SK-N-SH (cell line): ENCODE measurements around the gene RPS8. TPM values are rescaled to one million over a fixed set of nuclear protein-coding genes. Genes with fewer than 3 reads are reported as not detected.
"Not testable (repeated sequence)": the region's sequence is repeated elsewhere in the genome, so short reads cannot be mapped to it uniquely, and the experiment has no call there.

Source experiments
- CTCF ChIA-PET: fragments of 300-600, 350-600 bp; formaldehyde crosslinking; extraction: SDS; loops from one replicate; lab custom pipeline; 2021; lab: Yijun Ruan, JAX
- POLR2A ChIA-PET: fragments of 350-600 bp; sonication (Branson Sonifier 250); formaldehyde crosslinking; extraction: SDS; loops from one replicate; lab custom pipeline; 2020; ENCODE audit warnings: antibody characterized with exemption, inconsistent platforms; lab: Yijun Ruan, JAX
- DNase-seq: peaks from one replicate; pipeline ENCODE4 v3.0.0; 2012
- H2AFZ ChIP-seq: fragments of 200-600 bp; sonication (generic); 2 replicates; pipeline ENCODE4 v1.8.1; 2016; ENCODE audit warnings: antibody characterized with exemption, mild to moderate bottlenecking, low read depth
- H3F3A ChIP-seq: fragments of 200-600 bp; sonication (generic); replicated peaks from 2 replicates; pipeline ENCODE3; 2016; ENCODE audit warnings: antibody characterized with exemption, mild to moderate bottlenecking; ENCODE audit not compliant: insufficient read depth
- H3K27ac ChIP-seq, 2 experiments: fragments of 200-500 bp in 1 of 2; fragments of 200-600 bp in 1 of 2; sonication (Bioruptor generic) in 1 of 2; sonication (generic), shearing (Covaris generic) in 1 of 2; 2 replicates each; pipeline versions ENCODE4 v1.5.1 to v1.6.1; 2014 to 2016; ENCODE audit warnings: low read depth in 2 of 2, inconsistent platforms in 1 of 2, low read length in 1 of 2, mild to moderate bottlenecking in 1 of 2, mixed read lengths in 1 of 2
- H3K27me3 ChIP-seq: fragments of 200-600 bp; sonication (generic), shearing (Covaris generic); 2 replicates; pipeline ENCODE4 v1.6.1; 2016; ENCODE audit warnings: mixed run types; ENCODE audit not compliant: insufficient read depth
- H3K36me3 ChIP-seq, 2 experiments: fragments of 200-500 bp in 1 of 2; fragments of 200-600 bp in 1 of 2; sonication (Bioruptor generic) in 1 of 2; sonication (generic) in 1 of 2; replicated peaks in 1 of 2; 2 replicates each; pipeline versions ENCODE3 to v1.5.1; 2014 to 2016; ENCODE audit warnings: low read length in 1 of 2, mild to moderate bottlenecking in 1 of 2; ENCODE audit not compliant: insufficient read depth in 2 of 2, control insufficient read depth in 1 of 2
- H3K4me1 ChIP-seq, 2 experiments: fragments of 200-500 bp in 1 of 2; fragments of 200-600 bp in 1 of 2; sonication (Bioruptor generic) in 1 of 2; sonication (generic), shearing (Covaris generic) in 1 of 2; 2 replicates each; pipeline versions ENCODE4 v1.5.1 to v1.6.1; 2014 to 2016; ENCODE audit warnings: low read depth in 1 of 2, low read length in 1 of 2, mixed run types in 1 of 2; ENCODE audit not compliant: insufficient read depth in 2 of 2, control insufficient read depth in 1 of 2
- H3K4me2 ChIP-seq: fragments of 200-600 bp; sonication (generic), shearing (Covaris generic); 2 replicates; pipeline ENCODE4 v1.6.1; 2017; ENCODE audit warnings: mixed run types
- H3K4me3 ChIP-seq, 2 experiments: fragments of 200-500 bp in 1 of 2; fragments of 200-600 bp in 1 of 2; sonication (Bioruptor generic) in 1 of 2; sonication (generic), shearing (Covaris generic) in 1 of 2; 2 replicates each; pipeline versions ENCODE4 v1.5.1 to v1.8.1; 2014 to 2016; ENCODE audit warnings: low read depth in 2 of 2, inconsistent platforms in 1 of 2, low read length in 1 of 2, mild to moderate bottlenecking in 1 of 2, mixed read lengths in 1 of 2, moderate library complexity in 1 of 2
- H3K79me2 ChIP-seq: fragments of 200-600 bp; sonication (generic); 2 replicates; pipeline ENCODE4 v1.8.1; 2017; ENCODE audit warnings: mild to moderate bottlenecking; ENCODE audit not compliant: insufficient read depth
- H3K9ac ChIP-seq: fragments of 200-600 bp; sonication (generic); 2 replicates; pipeline ENCODE4 v1.6.1; 2017; ENCODE audit warnings: mixed run types
- H3K9me2 ChIP-seq: fragments of 200-600 bp; sonication (generic); 2 replicates; pipeline ENCODE4 v1.6.1; 2017; ENCODE audit warnings: mixed run types
- H3K9me3 ChIP-seq: fragments of 200-600 bp; sonication (generic); 2 replicates; pipeline ENCODE4 v1.6.1; 2017; ENCODE audit warnings: mixed run types, mild to moderate bottlenecking, moderate library complexity
- H4K20me1 ChIP-seq: fragments of 200-600 bp; sonication (generic); 2 replicates; pipeline ENCODE4 v1.6.1; 2017; ENCODE audit warnings: mild to moderate bottlenecking, mixed run types; ENCODE audit not compliant: insufficient read depth
- CHD2 ChIP-seq: fragments of 150-350 bp; IDR thresholded peaks from 2 replicates; pipeline ENCODE4 v1.6.1; 2018; ENCODE audit warnings: low read length; ENCODE audit not compliant: partially characterized antibody
- MEF2A ChIP-seq: IDR thresholded peaks from 2 replicates; pipeline ENCODE4 v1.4.0; 2012; ENCODE audit warnings: low read depth, borderline replicate concordance
- NFIC ChIP-seq: IDR thresholded peaks from 2 replicates; pipeline ENCODE4 v1.4.0; 2012; ENCODE audit warnings: borderline replicate concordance
- RAD21 ChIP-seq: IDR thresholded peaks from 2 replicates; pipeline ENCODE4 v1.6.1; 2012; ENCODE audit warnings: mild to moderate bottlenecking, low read length
- SIN3A ChIP-seq: IDR thresholded peaks from 2 replicates; pipeline ENCODE4 v1.6.1; 2012; ENCODE audit warnings: low read depth, mild to moderate bottlenecking, low read length, moderate library complexity, borderline replicate concordance
- YY1 ChIP-seq: IDR thresholded peaks from 2 replicates; pipeline ENCODE4 v1.4.0; 2012; ENCODE audit warnings: low read depth, mild to moderate bottlenecking
- WGBS: methylation state at CpG from one replicate; pipeline ENCODE4 v1.1.6; 2017; ENCODE audit warnings: low lambda C conversion rate; 5-methylcytosine and 5-hydroxymethylcytosine counted together
- polyA plus RNA-seq, 3 experiments: library from polyadenylated mRNA; depleted of rRNA; stranded (reverse); fragments of >200 nt; gene quantifications; 2 replicates each; pipeline ENCODE4 v1.2.3, GENCODE V29; 2012
- TF ChIP-seq, protein P1 (sequence below): fragments of 200-600 bp; sonication (generic); IDR thresholded peaks from 2 replicates; pipeline ENCODE4 v1.6.1; 2017; ENCODE audit warnings: antibody characterized with exemption, mild to moderate bottlenecking, moderate library complexity
- TF ChIP-seq, protein P2 (sequence below): IDR thresholded peaks from 2 replicates; pipeline ENCODE4 v1.4.0; 2012; ENCODE audit warnings: low read depth, borderline replicate concordance
- TF ChIP-seq, protein P3 (sequence below): IDR thresholded peaks from 2 replicates; pipeline ENCODE4 v1.4.0; 2012; ENCODE audit warnings: low read depth, borderline replicate concordance
- TF ChIP-seq, protein P4 (sequence below): IDR thresholded peaks from 2 replicates; pipeline ENCODE4; 2012

RPS8 gene
- polyA plus RNA-seq, 1 of the 3 experiments (the other 2 are of a cell fraction), result 3,303 TPM

DNA sequence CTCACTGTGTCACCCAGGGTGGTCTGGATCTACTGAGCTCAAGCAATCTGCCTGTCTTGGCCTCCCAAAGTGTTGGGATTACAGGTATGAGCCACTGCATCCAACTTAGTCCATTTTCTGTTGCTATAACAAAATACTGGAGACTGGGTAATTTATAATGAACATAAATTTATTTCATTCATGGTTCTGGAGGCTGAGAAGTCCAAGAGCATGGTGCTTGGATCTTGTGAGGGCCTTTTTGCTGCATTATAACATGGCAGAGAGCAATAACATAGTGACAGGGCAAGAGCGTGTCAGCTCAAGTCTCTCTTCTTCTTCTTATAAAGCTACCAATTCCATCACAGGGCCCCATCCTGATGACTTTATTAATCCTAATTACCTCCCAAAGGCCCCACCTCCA, 39.3 kb upstream of the RPS8 start (continued):
- TF ChIP-seq, protein P1, sequence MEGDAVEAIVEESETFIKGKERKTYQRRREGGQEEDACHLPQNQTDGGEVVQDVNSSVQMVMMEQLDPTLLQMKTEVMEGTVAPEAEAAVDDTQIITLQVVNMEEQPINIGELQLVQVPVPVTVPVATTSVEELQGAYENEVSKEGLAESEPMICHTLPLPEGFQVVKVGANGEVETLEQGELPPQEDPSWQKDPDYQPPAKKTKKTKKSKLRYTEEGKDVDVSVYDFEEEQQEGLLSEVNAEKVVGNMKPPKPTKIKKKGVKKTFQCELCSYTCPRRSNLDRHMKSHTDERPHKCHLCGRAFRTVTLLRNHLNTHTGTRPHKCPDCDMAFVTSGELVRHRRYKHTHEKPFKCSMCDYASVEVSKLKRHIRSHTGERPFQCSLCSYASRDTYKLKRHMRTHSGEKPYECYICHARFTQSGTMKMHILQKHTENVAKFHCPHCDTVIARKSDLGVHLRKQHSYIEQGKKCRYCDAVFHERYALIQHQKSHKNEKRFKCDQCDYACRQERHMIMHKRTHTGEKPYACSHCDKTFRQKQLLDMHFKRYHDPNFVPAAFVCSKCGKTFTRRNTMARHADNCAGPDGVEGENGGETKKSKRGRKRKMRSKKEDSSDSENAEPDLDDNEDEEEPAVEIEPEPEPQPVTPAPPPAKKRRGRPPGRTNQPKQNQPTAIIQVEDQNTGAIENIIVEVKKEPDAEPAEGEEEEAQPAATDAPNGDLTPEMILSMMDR, result no peak

DNA sequence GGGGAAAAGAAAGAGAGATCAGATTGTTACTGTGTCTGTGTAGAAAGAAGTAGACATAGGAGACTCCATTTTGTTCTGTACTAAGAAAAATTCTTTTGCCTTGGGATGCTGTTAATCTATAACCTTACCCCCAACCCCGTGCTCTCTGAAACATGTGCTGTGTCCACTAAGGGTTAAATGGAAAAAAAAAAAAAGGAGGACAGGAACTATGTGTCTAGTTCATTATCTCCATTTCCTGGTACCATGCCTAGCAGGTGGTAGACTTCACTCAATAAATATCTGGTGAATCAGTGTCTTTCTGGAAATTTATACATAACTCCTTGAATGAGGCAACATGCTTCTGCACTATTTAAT, 36.4 kb upstream of the RPS8 start:
- H3K36me3 ChIP-seq, H3K4me1 ChIP-seq, H3F3A ChIP-seq, H4K20me1 ChIP-seq, H3K9me2 ChIP-seq, H3K9me3 ChIP-seq, POLR2A ChIA-PET, DNase-seq, H3K27me3 ChIP-seq: not testable (repeated sequence)
- CTCF ChIA-PET, result interaction anchor here (0.7 to 1.0 kb wide), 2 partner anchors 52 to 64 kb away, joined by 3 read pairs; no protein-coding TSS in a partner anchor
- peaks cover 42% of the 10 kb centered on the region for H3K79me2 ChIP-seq
- peak overlapping the region; percentile 93 for H3K4me2 ChIP-seq
- peak overlapping the region; percentile 76 for H3K9ac ChIP-seq
- peak overlapping the region; percentile 58 to 85 for H3K4me3 ChIP-seq
- H3K27ac ChIP-seq, result peak overlapping the region; percentile 89
- WGBS, result 100% methylated on average over 1 of the region's 1 CpG
- H2AFZ ChIP-seq, result peak overlapping the region; percentile 95

DNA sequence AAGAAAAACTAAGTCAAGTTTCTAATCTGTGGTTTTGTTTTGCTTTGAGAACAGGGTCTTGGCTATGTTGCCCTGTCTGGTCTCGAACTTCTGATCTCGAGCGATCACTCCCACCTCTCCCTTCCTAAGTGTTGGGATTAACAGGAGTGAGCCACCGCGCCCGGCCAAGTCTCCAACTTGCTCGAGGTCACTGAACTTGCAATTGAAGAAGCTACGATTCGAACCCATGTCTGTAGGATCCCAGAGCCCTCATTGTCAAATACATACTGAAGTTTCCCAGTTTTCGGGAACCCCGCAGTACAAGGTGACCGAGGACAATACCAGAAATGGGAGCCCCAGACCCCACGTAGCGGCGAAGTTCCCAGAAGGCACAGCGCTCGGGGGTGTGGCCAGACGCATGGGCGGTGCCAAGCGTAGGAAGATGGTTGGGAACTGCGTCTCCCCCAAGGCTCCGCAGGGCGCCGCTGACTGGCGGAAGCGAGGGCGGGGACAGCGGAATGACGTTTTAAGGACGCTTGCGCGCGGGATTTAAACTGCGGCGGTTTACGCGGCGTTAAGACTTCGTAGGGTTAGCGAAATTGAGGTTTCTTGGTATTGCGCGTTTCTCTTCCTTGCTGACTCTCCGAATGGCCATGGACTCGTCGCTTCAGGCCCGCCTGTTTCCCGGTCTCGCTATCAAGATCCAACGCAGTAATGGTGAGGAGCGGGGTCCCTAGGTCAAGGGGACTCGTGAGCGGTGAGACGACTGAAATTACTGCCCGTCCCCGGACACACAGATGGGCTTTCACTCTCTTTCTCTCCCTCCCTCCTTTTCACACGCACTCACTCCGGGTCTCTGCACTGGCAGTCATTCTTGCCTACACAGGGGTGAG, 35.8 kb upstream of the RPS8 start, which contains the start of gene KIF2C:
TSS of gene KIF2C (plus strand) at position 531 of the 872 bp plus-strand sequence. CDS start at position 627, 96 bp downstream.
- Histone ChIP-seq H2AFZ (peak within 1 kb of the TSS; percentile 95), H3K4me2 (peak within 1 kb of the TSS; percentile 93), H3K79me2 (peaks cover 48% of the 10 kb centered on the region), H3K4me3 (peak within 1 kb of the TSS; percentile 58 to 85), H3K27me3 (no peaks in the 10 kb centered on the region), H3K9me2 (no peaks in the 10 kb centered on the region), H3F3A (peaks cover 9% of the 10 kb centered on the region), H4K20me1 (no peaks in the 10 kb centered on the region), H3K9ac (peak within 1 kb of the TSS; percentile 85), H3K4me1 (peaks cover 0 to 5% of the 10 kb centered on the region in 2 experiments; a peak in 2 of 4 replicates), H3K36me3 (peaks cover 0 to 5% of the 10 kb centered on the region in 2 experiments), H3K9me3 (no peaks in the 10 kb centered on the region), H3K27ac (peak within 1 kb of the TSS; percentile 89)
- ChIA-PET POLR2A (interaction anchor here (0.6 kb wide), 1 partner anchor 10 kb away, joined by 3 read pairs; no protein-coding TSS in a partner anchor), CTCF (interaction anchor here (0.6 to 1.0 kb wide), 3 partner anchors 10 to 64 kb away, joined by 3 read pairs; no protein-coding TSS in a partner anchor)
- DNase-seq, result peak; percentile 97
- WGBS, result under 1% methylated on average over 39 of the region's 57 CpGs
- TF ChIP-seq YY1 (0 out of 2 replicates have a peak, but pooled peaks have one; percentile 21), RAD21 (no peak), SIN3A (peak; percentile 99), NFIC (no peak), CHD2 (peak; percentile 58), MEF2A (no peak)
- TF ChIP-seq, protein P2, sequence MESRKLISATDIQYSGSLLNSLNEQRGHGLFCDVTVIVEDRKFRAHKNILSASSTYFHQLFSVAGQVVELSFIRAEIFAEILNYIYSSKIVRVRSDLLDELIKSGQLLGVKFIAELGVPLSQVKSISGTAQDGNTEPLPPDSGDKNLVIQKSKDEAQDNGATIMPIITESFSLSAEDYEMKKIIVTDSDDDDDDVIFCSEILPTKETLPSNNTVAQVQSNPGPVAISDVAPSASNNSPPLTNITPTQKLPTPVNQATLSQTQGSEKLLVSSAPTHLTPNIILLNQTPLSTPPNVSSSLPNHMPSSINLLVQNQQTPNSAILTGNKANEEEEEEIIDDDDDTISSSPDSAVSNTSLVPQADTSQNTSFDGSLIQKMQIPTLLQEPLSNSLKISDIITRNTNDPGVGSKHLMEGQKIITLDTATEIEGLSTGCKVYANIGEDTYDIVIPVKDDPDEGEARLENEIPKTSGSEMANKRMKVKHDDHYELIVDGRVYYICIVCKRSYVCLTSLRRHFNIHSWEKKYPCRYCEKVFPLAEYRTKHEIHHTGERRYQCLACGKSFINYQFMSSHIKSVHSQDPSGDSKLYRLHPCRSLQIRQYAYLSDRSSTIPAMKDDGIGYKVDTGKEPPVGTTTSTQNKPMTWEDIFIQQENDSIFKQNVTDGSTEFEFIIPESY, result 0 out of 2 replicates have a peak, but pooled peaks have one; percentile 44
- TF ChIP-seq, protein P3, sequence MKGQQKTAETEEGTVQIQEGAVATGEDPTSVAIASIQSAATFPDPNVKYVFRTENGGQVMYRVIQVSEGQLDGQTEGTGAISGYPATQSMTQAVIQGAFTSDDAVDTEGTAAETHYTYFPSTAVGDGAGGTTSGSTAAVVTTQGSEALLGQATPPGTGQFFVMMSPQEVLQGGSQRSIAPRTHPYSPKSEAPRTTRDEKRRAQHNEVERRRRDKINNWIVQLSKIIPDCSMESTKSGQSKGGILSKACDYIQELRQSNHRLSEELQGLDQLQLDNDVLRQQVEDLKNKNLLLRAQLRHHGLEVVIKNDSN, result no peak
- TF ChIP-seq, protein P1, result no peak
- TF ChIP-seq, protein P4, sequence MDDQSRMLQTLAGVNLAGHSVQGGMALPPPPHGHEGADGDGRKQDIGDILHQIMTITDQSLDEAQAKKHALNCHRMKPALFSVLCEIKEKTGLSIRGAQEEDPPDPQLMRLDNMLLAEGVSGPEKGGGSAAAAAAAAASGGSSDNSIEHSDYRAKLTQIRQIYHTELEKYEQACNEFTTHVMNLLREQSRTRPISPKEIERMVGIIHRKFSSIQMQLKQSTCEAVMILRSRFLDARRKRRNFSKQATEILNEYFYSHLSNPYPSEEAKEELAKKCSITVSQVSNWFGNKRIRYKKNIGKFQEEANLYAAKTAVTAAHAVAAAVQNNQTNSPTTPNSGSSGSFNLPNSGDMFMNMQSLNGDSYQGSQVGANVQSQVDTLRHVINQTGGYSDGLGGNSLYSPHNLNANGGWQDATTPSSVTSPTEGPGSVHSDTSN, result peak; percentile 27; the same call in 1 of the 2 replicates
